ENCODE data around the gene NRG3.

Gene NRG3

GRCh38 chr10:82162549-82163195, 287.7 kb downstream of the NRG3 start:
- H3K9ac ChIP-seq (ENCODE audit: insufficient read length), result no peak overlapping the region
- H3K9me3 ChIP-seq (ENCODE audit: low read depth, low read length), result no peaks in the 10 kb centered on the region
- TF ChIP-seq FOXP2 (optimal IDR thresholded peaks at IDR 0.05; ENCODE audit: control extremely low read depth, extremely low read length, insufficient read depth) (no peak), EZH2 (IDR thresholded peaks at IDR 0.05) (no peak), POLR2AphosphoS5 (IDR thresholded peaks at IDR 0.05; ENCODE audit: borderline replicate concordance, low read depth, low read length) (no peak)
- DNase-seq (ENCODE audit: low read depth, low spot score), result no peak
- H3K36me3 ChIP-seq (ENCODE audit: insufficient read depth, low read length), result no peaks in the 10 kb centered on the region
- no peak overlapping the region for H3K27ac ChIP-seq
- H3K4me3 ChIP-seq, result no peak overlapping the region

DNA sequence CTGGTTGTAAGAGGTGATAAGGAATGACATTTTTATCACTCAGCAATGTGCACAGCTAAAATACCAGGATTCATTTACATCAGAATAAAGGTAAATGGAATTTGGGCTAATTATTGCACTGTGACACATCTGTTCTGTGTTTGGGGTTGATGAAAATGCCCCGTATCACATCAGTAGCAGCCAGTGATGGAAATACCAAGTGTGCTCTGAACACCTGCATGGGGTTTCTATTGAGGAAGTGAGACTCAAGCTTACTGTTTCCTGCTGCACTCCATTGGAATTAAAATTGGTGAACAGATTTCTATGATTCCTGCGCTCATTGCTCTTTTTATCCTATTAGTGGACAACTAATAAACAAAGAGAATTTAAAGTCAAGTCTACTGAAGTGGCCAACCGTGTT, 296.9 kb downstream of the NRG3 start:
- Histone ChIP-seq H3K9ac (ENCODE audit: insufficient read length) (no peak overlapping the region), H3K4me3 (no peak overlapping the region), H3K27ac (no peak overlapping the region), H3K9me3 (ENCODE audit: low read depth, low read length) (no peaks in the 10 kb centered on the region), H3K36me3 (ENCODE audit: insufficient read depth, low read length) (no peaks in the 10 kb centered on the region)
- no peak for DNase-seq (ENCODE audit: low read depth, low spot score)
- TF ChIP-seq POLR2AphosphoS5 (IDR thresholded peaks at IDR 0.05; ENCODE audit: borderline replicate concordance, low read depth, low read length) (no peak), FOXP2 (optimal IDR thresholded peaks at IDR 0.05; ENCODE audit: control extremely low read depth, extremely low read length, insufficient read depth) (no peak), EZH2 (IDR thresholded peaks at IDR 0.05) (no peak)

DNA sequence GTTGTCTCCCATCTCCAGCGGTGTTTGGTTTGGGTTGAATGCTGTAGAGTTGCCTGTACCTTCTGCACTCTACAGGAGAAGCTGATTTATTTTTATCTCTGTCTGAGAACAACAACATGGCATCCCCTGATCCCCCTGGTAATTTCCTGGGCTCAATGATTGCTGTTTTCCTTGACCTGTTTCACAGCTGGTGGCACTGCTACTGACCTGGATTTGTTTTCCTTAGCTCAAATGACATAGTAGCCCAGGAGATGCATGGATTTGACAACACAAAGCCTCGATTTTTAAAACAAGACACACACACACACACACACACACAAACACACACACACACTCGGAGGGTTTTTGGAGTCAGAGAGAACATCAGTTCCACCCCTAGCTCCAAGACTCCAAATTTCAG, 301.6 kb downstream of the NRG3 start:
- Histone ChIP-seq H3K9ac (ENCODE audit: insufficient read length) (no peak overlapping the region), H3K9me3 (ENCODE audit: low read depth, low read length) (no peaks in the 10 kb centered on the region), H3K4me3 (no peak overlapping the region), H3K36me3 (ENCODE audit: insufficient read depth, low read length) (no peaks in the 10 kb centered on the region), H3K27ac (no peak overlapping the region)
- no peak for DNase-seq (ENCODE audit: low read depth, low spot score)
- TF ChIP-seq EZH2 (IDR thresholded peaks at IDR 0.05) (no peak), POLR2AphosphoS5 (IDR thresholded peaks at IDR 0.05; ENCODE audit: borderline replicate concordance, low read depth, low read length) (no peak), FOXP2 (optimal IDR thresholded peaks at IDR 0.05; ENCODE audit: control extremely low read depth, extremely low read length, insufficient read depth) (no peak)

- H3K9ac ChIP-seq (ENCODE audit: insufficient read length), result no peak overlapping the region
- H3K9me3 ChIP-seq (ENCODE audit: low read depth, low read length), result no peaks in the 10 kb centered on the region
- no peaks in the 10 kb centered on the region for H3K36me3 ChIP-seq (ENCODE audit: insufficient read depth, low read length)
- peak; percentile 39 for DNase-seq (ENCODE audit: low read depth, low spot score)
- no peak for TF ChIP-seq POLR2AphosphoS5 (IDR thresholded peaks at IDR 0.05; ENCODE audit: borderline replicate concordance, low read depth, low read length)
- TF ChIP-seq FOXP2 (optimal IDR thresholded peaks at IDR 0.05; ENCODE audit: control extremely low read depth, extremely low read length, insufficient read depth), result no peak
- peak overlapping the region; percentile 60; the same call in 1 of the 2 replicates for H3K27ac ChIP-seq
- H3K4me3 ChIP-seq, result peak overlapping the region; percentile 28; the same call in 1 of the 2 replicates
These were observed 315.7 kb downstream of the NRG3 start for GRCh38 chr10:82190432-82191260.

GRCh38 chr10:82191653-82192052, 316.7 kb downstream of the NRG3 start:
- TF ChIP-seq POLR2AphosphoS5 (IDR thresholded peaks at IDR 0.05; ENCODE audit: borderline replicate concordance, low read depth, low read length) (no peak), EZH2 (IDR thresholded peaks at IDR 0.05) (no peak), FOXP2 (optimal IDR thresholded peaks at IDR 0.05; ENCODE audit: control extremely low read depth, extremely low read length, insufficient read depth) (no peak)
- Histone ChIP-seq H3K9ac (ENCODE audit: insufficient read length) (no peak overlapping the region), H3K36me3 (ENCODE audit: insufficient read depth, low read length) (no peaks in the 10 kb centered on the region), H3K27ac (no peak overlapping the region), H3K9me3 (ENCODE audit: low read depth, low read length) (no peaks in the 10 kb centered on the region), H3K4me3 (no peak overlapping the region)
- DNase-seq (ENCODE audit: low read depth, low spot score), result no peak

GRCh38 chr10:82192665-82193064, 317.7 kb downstream of the NRG3 start:
- no peak for DNase-seq (ENCODE audit: low read depth, low spot score)
- H3K4me3 ChIP-seq, result no peak overlapping the region
- TF ChIP-seq POLR2AphosphoS5 (IDR thresholded peaks at IDR 0.05; ENCODE audit: borderline replicate concordance, low read depth, low read length), result no peak
- no peak for TF ChIP-seq EZH2 (IDR thresholded peaks at IDR 0.05)
- no peak for TF ChIP-seq FOXP2 (optimal IDR thresholded peaks at IDR 0.05; ENCODE audit: control extremely low read depth, extremely low read length, insufficient read depth)

GRCh38 chr10:82194419-82194818, 319.4 kb downstream of the NRG3 start:
- no peak overlapping the region for H3K4me3 ChIP-seq
- no peaks in the 10 kb centered on the region for H3K36me3 ChIP-seq (ENCODE audit: insufficient read depth, low read length)
- H3K9me3 ChIP-seq (ENCODE audit: low read depth, low read length), result no peaks in the 10 kb centered on the region
- H3K9ac ChIP-seq (ENCODE audit: insufficient read length), result no peak overlapping the region
- no peak for TF ChIP-seq FOXP2 (optimal IDR thresholded peaks at IDR 0.05; ENCODE audit: control extremely low read depth, extremely low read length, insufficient read depth)
- no peak for TF ChIP-seq EZH2 (IDR thresholded peaks at IDR 0.05)
- no peak for TF ChIP-seq POLR2AphosphoS5 (IDR thresholded peaks at IDR 0.05; ENCODE audit: borderline replicate concordance, low read depth, low read length)
- DNase-seq (ENCODE audit: low read depth, low spot score), result no peak
- no peak overlapping the region for H3K27ac ChIP-seq

More at GRCh38 chr10:82192665-82193064, 317.7 kb downstream of the NRG3 start:
- no peak overlapping the region for H3K27ac ChIP-seq
- H3K9me3 ChIP-seq (ENCODE audit: low read depth, low read length), result no peaks in the 10 kb centered on the region
- H3K9ac ChIP-seq (ENCODE audit: insufficient read length), result no peak overlapping the region
- H3K36me3 ChIP-seq (ENCODE audit: insufficient read depth, low read length), result no peaks in the 10 kb centered on the region

GRCh38 chr10:82206831-82207230, 331.8 kb downstream of the NRG3 start:
- no peak overlapping the region for H3K4me3 ChIP-seq
- no peak for DNase-seq (ENCODE audit: low read depth, low spot score)
- no peak overlapping the region for H3K27ac ChIP-seq
- no peak for TF ChIP-seq FOXP2 (optimal IDR thresholded peaks at IDR 0.05; ENCODE audit: control extremely low read depth, extremely low read length, insufficient read depth)
- TF ChIP-seq POLR2AphosphoS5 (IDR thresholded peaks at IDR 0.05; ENCODE audit: borderline replicate concordance, low read depth, low read length), result no peak
- TF ChIP-seq EZH2 (IDR thresholded peaks at IDR 0.05), result no peak
- no peaks in the 10 kb centered on the region for H3K9me3 ChIP-seq (ENCODE audit: low read depth, low read length)
- no peak overlapping the region for H3K9ac ChIP-seq (ENCODE audit: insufficient read length)
- no peaks in the 10 kb centered on the region for H3K36me3 ChIP-seq (ENCODE audit: insufficient read depth, low read length)

Data from SK-N-MC (cell line).